ENCODE results near the gene BPI.
"Not testable (repeated sequence)": the region's sequence is repeated elsewhere in the genome, so short reads cannot be mapped to it uniquely, and the experiment has no call there.

Gene BPI

GRCh38 chr20:38306379-38306778 is 2.4 kb downstream of the BPI start:
- no peak for DNase-seq

GRCh38 chr20:38307371-38308046 is 3.6 kb downstream of the BPI start:
- DNase-seq: no peak

- DNase-seq: no peak
These were observed 4.1 kb downstream of the BPI start for GRCh38 chr20:38308047-38308438.

GRCh38 chr20:38308447-38308846 is 4.5 kb downstream of the BPI start:
- DNase-seq: no peak

DNA sequence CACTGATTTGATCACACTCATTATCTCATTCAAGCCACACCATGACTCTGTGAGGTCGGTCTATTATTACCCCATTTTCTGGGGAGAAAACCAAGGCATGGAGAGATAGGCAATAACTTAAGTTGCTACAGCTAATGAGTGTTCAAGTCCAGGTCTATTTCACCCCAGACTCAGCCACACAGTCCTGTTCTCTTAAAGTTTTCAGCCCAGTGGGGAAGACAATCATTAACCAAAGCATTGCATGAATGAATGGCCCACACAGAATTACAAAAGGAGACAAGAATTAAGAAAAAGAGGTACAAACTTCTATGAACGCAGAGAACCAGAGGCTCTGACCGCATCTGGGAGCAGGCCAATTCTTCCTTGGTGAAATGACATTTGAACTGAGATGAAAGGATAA is 7.1 kb downstream of the BPI start:
- DNase-seq: no peak

DNA sequence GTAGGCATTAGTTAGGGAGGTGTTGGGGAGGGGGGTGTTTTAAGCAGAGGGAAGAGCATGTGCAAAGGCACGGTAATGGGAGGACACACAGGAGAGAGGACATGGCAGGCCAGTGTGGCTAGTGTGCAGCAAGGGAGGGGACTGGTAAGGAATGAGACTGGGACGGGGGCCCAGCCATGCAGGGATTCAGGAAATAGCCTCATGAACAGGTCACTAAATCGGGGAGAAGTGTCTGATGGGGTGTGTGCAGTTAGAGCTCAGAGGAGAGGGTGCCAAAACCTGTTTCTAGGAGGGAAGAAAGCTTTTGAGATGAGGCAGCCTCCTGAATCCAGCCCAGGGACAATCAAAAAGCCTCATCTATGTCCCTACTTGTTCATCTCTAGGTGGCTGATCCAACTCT is 7.5 kb downstream of the BPI start:
- no peak for DNase-seq

- no peak for DNase-seq
These were observed 9.7 kb downstream of the BPI start for GRCh38 chr20:38313676-38314075.

- not testable (repeated sequence) for DNase-seq
These were observed 10.4 kb downstream of the BPI start for GRCh38 chr20:38314350-38314749.

GRCh38 chr20:38315290-38315966 is 11.5 kb downstream of the BPI start:
- no peak for DNase-seq

DNA sequence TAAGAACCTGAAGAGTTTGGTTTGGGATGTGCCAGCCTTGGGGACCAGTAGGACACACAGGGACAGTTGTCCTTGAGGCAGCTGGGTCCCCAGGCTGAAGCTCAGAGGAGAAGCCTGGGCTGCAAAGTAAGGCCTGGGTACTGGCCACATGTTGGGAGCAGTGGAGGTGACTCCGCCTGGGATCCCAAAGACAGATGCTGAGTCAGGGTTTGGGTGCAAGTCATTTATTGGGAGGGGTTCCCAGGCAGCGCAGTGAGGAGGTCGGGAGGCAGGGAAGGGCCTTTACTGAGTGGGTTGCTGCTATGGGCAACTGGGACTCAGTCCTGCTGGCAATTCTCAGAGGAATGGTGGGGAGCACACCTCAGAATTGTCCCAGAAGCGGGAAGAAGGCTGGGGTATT is 12.4 kb downstream of the BPI start:
- no peak for DNase-seq

GRCh38 chr20:38317422-38317821 is 13.5 kb downstream of the BPI start:
- no peak for DNase-seq

DNA sequence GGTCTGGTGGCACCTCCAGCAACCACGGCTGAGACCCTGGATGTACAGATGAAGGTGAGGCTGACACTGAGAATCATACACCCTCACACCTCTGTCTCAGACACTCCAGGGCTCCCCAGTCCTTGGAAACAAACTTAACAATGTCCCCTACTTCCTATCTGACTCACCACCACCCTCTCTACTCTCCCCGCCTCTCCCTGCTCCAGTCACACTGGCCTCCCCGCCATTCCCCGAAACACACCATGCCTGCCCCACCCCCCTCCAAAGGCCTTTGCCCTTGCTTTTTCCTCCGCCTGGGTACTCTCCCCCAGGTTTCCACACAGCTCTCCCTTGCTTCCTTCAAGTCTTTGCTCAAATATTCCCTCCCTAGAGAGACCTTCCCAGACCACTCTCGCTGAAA is 16.3 kb downstream of the BPI start:
- no peak for DNase-seq

DNA sequence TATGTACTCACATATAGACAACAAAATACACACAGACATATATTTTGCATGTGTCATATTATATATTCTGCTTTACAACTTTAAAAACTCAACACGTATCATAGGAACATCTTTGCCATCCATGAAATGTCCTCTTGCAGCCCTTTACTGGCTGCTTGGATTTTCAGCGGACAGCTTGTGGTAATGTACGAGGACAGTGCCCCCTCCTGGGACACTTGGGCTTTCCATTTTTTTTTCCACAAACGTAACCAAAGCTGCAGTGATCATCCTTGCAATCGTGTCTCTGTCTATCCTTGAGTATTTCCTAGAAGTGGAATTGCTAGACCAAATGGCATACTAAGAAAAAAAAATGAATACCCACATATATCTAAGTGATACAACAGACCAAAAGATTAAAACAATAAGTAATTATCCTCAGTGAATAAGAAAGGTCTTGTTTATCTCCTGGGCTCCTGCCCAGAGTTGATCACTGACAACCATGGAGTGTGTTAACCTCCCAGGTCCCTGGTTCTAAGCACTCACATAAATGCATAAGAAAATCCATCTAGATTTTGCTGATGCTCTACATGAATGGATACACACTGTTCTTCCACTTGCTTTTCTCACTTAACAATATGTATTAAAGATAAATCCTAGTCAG is 18.1 kb downstream of the BPI start:
- DNase-seq: peak; percentile 24

GRCh38 chr20:38324159-38324558 is 20.2 kb downstream of the BPI start:
- no peak for DNase-seq

- DNase-seq: no peak
These were observed 21.2 kb downstream of the BPI start for GRCh38 chr20:38325167-38325566.

DNA sequence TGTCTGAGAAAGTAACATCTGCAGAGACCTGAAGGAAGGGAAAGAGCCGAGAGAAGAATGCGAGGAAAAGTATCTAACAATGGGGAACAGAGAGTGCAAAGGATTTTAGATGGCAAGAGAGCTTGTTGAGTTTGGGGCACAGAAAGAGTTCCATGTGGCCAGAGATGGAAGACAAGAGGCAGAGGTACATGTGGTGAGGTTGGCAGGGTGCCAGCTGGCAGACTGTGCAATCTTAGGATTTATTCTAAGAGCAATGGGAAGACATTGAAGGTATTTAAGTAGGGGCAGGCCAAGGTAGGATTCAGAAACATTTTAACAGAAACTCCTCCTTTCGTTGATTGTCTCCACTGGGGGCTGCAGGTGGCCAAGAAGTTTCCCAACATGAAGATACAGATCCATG is 21.9 kb downstream of the BPI start:
- DNase-seq: no peak

DNA sequence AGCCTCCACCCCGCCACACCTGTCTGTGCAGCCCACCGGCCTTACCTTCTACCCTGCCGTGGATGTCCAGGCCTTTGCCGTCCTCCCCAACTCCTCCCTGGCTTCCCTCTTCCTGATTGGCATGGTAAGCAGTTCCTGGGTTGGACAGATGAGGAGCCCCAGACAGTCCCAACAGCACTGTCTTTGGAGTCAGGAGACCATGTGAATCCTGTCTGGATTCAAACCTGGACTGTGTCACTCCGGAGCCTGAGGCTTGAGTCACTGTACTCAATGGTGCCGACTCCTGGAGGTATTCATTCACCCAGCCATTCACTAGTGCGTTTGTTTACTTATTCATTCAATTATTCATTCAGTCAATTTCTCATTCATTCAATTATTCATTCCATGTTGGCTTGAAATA is 22.4 kb downstream of the BPI start:
- DNase-seq: no peak

DNA sequence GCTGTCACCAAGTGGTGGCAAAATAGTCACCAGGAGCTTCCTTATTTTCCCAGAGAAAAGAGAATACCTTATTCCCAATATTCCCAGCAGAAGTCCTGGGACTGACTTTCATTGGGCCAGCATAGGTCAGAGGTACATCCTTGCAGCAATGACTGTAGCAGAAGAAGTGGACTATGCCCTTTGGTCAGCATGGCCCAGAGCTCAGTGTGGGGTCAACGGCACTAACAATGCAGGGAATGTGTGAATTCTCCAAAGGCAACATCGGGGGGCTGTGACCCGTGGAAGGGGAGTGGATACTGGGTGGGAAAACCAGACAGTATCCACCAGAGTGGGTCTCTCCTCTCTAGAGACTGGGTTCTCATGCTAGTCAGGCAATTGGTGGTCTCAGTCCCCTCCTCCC is 26.7 kb downstream of the BPI start:
- no peak for DNase-seq

- DNase-seq: no peak
These were observed 27.3 kb downstream of the BPI start for GRCh38 chr20:38331245-38331644.

DNA sequence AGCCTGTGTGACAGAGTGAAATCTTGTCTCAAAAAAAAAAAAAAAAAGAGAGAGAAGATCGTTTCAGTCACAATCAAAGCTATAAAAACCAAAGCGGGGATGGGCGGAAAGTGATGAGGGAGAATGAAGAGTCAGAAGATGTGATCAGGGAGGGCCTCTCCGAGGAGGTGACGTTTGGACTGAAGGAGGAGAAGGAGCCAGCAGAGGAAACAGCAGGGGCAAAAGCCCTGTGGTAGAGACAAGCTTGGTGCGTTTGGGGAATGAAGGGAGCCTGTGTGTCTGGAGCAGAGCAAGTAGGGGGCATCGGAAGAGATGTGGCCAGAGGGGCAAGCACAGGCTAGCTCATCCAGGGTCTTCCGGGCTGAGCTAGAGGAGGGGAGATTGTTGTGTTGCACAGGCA is 27.9 kb downstream of the BPI start:
- DNase-seq: no peak

DNA sequence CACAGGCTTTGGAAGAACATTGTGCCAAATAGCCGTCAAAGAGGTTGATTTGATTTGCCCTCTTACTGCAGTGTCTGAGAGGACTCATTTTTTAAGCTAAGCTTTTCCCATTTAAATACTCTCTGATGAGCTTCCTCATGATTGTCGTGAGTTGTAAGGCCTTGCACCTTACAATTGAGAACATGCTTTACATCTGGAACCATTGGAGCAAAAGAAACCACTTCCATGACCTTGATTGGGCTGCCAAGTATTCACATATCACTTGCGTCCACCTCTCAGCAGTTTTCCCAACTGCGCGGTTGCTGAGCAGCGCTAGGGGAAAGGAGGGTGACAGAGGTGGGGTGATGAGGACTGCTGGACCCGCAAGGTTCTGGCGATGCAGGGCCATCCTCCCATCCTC is 30.1 kb downstream of the BPI start:
- no peak for DNase-seq

DNA sequence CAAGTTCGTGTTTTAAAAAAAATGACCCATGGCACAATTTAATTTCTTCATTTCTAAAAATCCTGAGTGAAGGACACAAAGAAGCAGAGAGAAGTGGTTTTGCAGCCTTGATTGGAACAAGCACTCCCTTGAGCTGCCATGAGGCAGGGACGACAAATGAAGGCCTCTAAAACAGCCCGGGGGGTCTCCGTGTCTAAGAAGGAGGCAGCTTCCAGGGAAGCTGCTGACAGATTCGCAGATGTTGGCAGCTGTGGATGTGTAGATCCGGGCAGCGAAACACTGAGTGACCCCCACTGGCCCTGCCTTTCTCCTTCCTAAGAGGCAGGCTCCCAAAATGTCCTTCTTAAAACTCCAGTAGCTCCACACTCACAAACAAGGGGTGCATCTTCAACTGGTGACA is 32.8 kb downstream of the BPI start:
- no peak for DNase-seq

GRCh38 chr20:38337561-38338140 is 33.7 kb downstream of the BPI start:
- no peak for DNase-seq

DNA sequence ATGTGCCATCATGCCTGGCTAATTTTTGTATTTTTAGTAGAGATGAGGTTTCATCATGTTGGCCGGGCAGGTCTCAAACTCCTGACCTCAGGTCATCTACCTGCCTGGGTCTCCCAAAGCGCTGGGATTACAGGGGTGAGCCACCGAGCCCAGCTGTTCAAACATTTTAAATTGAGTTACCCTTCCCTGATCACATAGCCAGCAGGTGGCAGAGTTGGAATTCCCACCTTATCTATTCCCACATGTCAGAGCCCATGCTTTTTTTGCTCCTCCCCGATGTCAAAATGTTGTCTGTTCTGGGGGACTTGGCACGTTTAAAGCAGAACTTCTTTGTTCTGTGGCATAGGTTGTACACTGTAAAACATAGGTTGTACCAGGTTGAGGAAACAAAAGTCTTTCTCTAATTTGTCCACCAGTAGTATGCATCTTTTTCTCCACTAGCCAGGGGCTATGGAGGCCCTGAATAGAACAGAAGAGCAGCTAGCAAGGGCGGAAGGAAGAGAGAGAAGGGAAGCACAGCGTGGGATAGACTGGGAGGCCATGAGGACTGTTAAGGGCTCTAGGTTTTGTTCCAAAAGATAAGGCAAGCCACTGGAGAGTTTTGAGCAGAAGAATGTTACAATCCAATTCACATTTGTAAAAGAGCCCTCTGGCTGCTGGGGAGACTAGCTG is 35.0 kb downstream of the BPI start:
- DNase-seq: peak; percentile 24
